Measurements from ENCODE around the gene OSBPL8. TPM values are rescaled to one million over a fixed set of nuclear protein-coding genes. Genes with fewer than 3 reads are reported as not detected.

The OSBPL8 gene
- total and polyA plus RNA-seq, 2 donors (not counting 1 experiment from before 2014, with no cell fraction given) = 89.6 to 240 TPM

GRCh38 chr12:76313299-76313698 is 246.3 kb downstream of the OSBPL8 start:
- Histone ChIP-seq H3K27me3 (ENCODE audit: control insufficient read depth, insufficient read depth, low read length) (no peaks in the 10 kb centered on the region), H3K9ac (ENCODE audit: insufficient read depth, low read length) (no peak overlapping the region), H3K36me3 (ENCODE audit: control insufficient read depth, insufficient read depth, low read length) (no peaks in the 10 kb centered on the region), H3K4me2 (ENCODE audit: extremely low read depth, insufficient read depth, low read length) (no peak overlapping the region), H4K20me1 (ENCODE audit: control insufficient read depth, extremely low read depth, insufficient read depth, low read length) (no peaks in the 10 kb centered on the region), H2AFZ (ENCODE audit: low read length) (no peak overlapping the region), H3K4me1 (ENCODE audit: control insufficient read depth, extremely low read depth, insufficient read depth, low read length) (no peaks in the 10 kb centered on the region), H3K4me3 (replicated peaks in 1 of 4; ENCODE audit: control extremely low read depth in 1 of 4, insufficient read depth in 1 of 4, low read depth in 3 of 4, low read length in 4 of 4) (no peak overlapping the region), H3K27ac (ENCODE audit: insufficient read depth, low read length) (no peak overlapping the region), H3K9me3 (ENCODE audit: control insufficient read depth, insufficient read depth, low read depth, low read length) (no peaks in the 10 kb centered on the region), H3K79me2 (ENCODE audit: control insufficient read depth, insufficient read depth, low read length) (no peaks in the 10 kb centered on the region)
- no peak for DNase-seq (ENCODE audit: low read depth in 2 of 2)
- TF ChIP-seq CTCF (conservative IDR thresholded peaks at IDR 0.05 in 1 of 2, IDR thresholded peaks at IDR 0.05 in 1 of 2; ENCODE audit: low read depth in 1 of 2, low read length in 2 of 2) (no peak), EZH2 (IDR thresholded peaks at IDR 0.05; ENCODE audit: low read length, missing control alignments) (no peak)

- no peaks in the 10 kb centered on the region for H3K4me1 ChIP-seq (ENCODE audit: control insufficient read depth, extremely low read depth, insufficient read depth, low read length)
- no peaks in the 10 kb centered on the region for H3K79me2 ChIP-seq (ENCODE audit: control insufficient read depth, insufficient read depth, low read length)
- H2AFZ ChIP-seq (ENCODE audit: low read length) = no peak overlapping the region
- no peaks in the 10 kb centered on the region for H3K9me3 ChIP-seq (ENCODE audit: control insufficient read depth, insufficient read depth, low read depth, low read length)
- no peak overlapping the region for H3K4me2 ChIP-seq (ENCODE audit: extremely low read depth, insufficient read depth, low read length)
- no peak overlapping the region for H3K4me3 ChIP-seq (replicated peaks in 1 of 4; ENCODE audit: control extremely low read depth in 1 of 4, insufficient read depth in 1 of 4, low read depth in 3 of 4, low read length in 4 of 4)
- peak in 1 of 2 donors; percentile 49 for DNase-seq (ENCODE audit: low read depth in 2 of 2)
- H3K27ac ChIP-seq (ENCODE audit: insufficient read depth, low read length) = no peak overlapping the region
- no peaks in the 10 kb centered on the region for H3K36me3 ChIP-seq (ENCODE audit: control insufficient read depth, insufficient read depth, low read length)
- no peak overlapping the region for H3K9ac ChIP-seq (ENCODE audit: insufficient read depth, low read length)
- TF ChIP-seq EZH2 (IDR thresholded peaks at IDR 0.05; ENCODE audit: low read length, missing control alignments) = no peak
- no peak for TF ChIP-seq CTCF (conservative IDR thresholded peaks at IDR 0.05 in 1 of 2, IDR thresholded peaks at IDR 0.05 in 1 of 2; ENCODE audit: low read depth in 1 of 2, low read length in 2 of 2)
- no peaks in the 10 kb centered on the region for H4K20me1 ChIP-seq (ENCODE audit: control insufficient read depth, extremely low read depth, insufficient read depth, low read length)
- no peaks in the 10 kb centered on the region for H3K27me3 ChIP-seq (ENCODE audit: control insufficient read depth, insufficient read depth, low read length)
These were observed 247.3 kb downstream of the OSBPL8 start for GRCh38 chr12:76312315-76312714.

GRCh38 chr12:76311796-76312195 is 247.8 kb downstream of the OSBPL8 start:
- TF ChIP-seq CTCF (conservative IDR thresholded peaks at IDR 0.05 in 1 of 2, IDR thresholded peaks at IDR 0.05 in 1 of 2; ENCODE audit: low read depth in 1 of 2, low read length in 2 of 2) (no peak), EZH2 (IDR thresholded peaks at IDR 0.05; ENCODE audit: low read length, missing control alignments) (no peak)
- Histone ChIP-seq H3K9me3 (ENCODE audit: control insufficient read depth, insufficient read depth, low read depth, low read length) (no peaks in the 10 kb centered on the region), H4K20me1 (ENCODE audit: control insufficient read depth, extremely low read depth, insufficient read depth, low read length) (no peaks in the 10 kb centered on the region), H2AFZ (ENCODE audit: low read length) (no peak overlapping the region), H3K79me2 (ENCODE audit: control insufficient read depth, insufficient read depth, low read length) (no peaks in the 10 kb centered on the region), H3K9ac (ENCODE audit: insufficient read depth, low read length) (no peak overlapping the region), H3K4me1 (ENCODE audit: control insufficient read depth, extremely low read depth, insufficient read depth, low read length) (no peaks in the 10 kb centered on the region), H3K27me3 (ENCODE audit: control insufficient read depth, insufficient read depth, low read length) (no peaks in the 10 kb centered on the region), H3K4me2 (ENCODE audit: extremely low read depth, insufficient read depth, low read length) (no peak overlapping the region), H3K36me3 (ENCODE audit: control insufficient read depth, insufficient read depth, low read length) (no peaks in the 10 kb centered on the region), H3K27ac (ENCODE audit: insufficient read depth, low read length) (no peak overlapping the region), H3K4me3 (replicated peaks in 1 of 4; ENCODE audit: control extremely low read depth in 1 of 4, insufficient read depth in 1 of 4, low read depth in 3 of 4, low read length in 4 of 4) (no peak overlapping the region)
- peak in 1 of 2 donors; percentile 44 for DNase-seq (ENCODE audit: low read depth in 2 of 2)
